Measurements from ENCODE around the gene RNF113B. TPM values are rescaled to one million over a fixed set of nuclear protein-coding genes. Genes with fewer than 3 reads are reported as not detected.

Gene RNF113B
- polyA plus RNA-seq, 1 donor (not counting 4 experiments of a cell fraction or from before 2014, with no cell fraction given): not detected

GRCh38 chr13:98156259-98156658 lies 20.8 kb downstream of the RNF113B start:
- dilution Hi-C loops (cut with MboI; ENCODE audit: extremely low pct_ligation_motif_present, low sequenced_read_pairs): no loop called here
- no peak for FAIRE-seq
- H3K79me2 ChIP-seq (ENCODE audit: control insufficient read depth, insufficient read depth, low read length): no peaks in the 10 kb centered on the region

DNA sequence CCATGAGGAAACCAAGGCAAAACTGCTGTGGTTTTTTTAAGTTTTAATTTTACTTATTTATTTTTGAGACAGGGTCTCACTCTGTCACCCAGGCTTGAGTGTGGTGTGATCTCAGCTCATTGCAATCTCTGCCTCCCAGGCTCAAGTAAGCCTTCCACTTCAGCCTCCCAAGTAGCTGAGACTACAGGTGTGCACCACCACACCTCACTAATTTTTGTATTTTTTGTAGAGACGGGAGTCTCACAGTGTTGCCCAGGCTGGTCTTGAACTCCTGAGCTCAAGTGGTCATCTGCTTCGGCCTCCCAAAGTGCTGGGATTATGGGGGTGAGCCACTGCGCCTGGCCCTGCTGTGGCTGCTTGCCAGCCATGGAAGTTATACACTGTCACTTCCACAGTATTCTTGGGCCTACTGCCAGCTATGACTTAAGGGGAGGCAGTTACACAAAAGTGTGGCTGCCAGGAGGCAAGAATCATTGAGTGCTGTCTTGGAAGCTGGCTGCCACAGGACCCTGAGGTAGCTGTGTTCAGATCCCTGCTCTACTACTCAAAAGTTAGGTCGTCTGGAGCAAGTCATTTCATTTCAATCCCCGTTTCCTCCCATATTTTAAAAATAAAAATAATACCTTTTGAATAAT lies 21.5 kb downstream of the RNF113B start:
- no peak overlapping the region for H3K9ac ChIP-seq (ENCODE audit: control insufficient read depth, extremely low read depth, insufficient read depth, low read length)
- H3K9me1 ChIP-seq (ENCODE audit: control insufficient read depth, extremely low read depth, insufficient read depth, low read length): no peaks in the 10 kb centered on the region
- no peaks in the 10 kb centered on the region for H4K20me1 ChIP-seq (ENCODE audit: control insufficient read depth, extremely low read depth, insufficient read depth, low read length)
- dilution Hi-C loops (cut with MboI; ENCODE audit: extremely low pct_ligation_motif_present, low sequenced_read_pairs): no loop called here
- no peaks in the 10 kb centered on the region for H3K36me3 ChIP-seq (ENCODE audit: control insufficient read depth in 2 of 2, extremely low read depth in 1 of 2, insufficient read depth in 2 of 2, low read length in 2 of 2)
- no peaks in the 10 kb centered on the region for H3K79me2 ChIP-seq (ENCODE audit: control insufficient read depth, insufficient read depth, low read length)
- no peak overlapping the region for H3K4me2 ChIP-seq (ENCODE audit: control insufficient read depth, extremely low read depth, insufficient read depth, low read depth, low read length)
- FAIRE-seq (no peak), DNase-seq (ENCODE audit: low read depth, low spot score) (no peak)
- no peaks in the 10 kb centered on the region for H3K9me3 ChIP-seq (ENCODE audit: control insufficient read depth, low read depth, low read length)
- H3K27me3 ChIP-seq (ENCODE audit: control insufficient read depth, extremely low read depth, insufficient read depth, low read length): no peaks in the 10 kb centered on the region
- TF ChIP-seq EZH2 (IDR thresholded peaks at IDR 0.05; ENCODE audit: low read length) (no peak), CTCF (optimal IDR thresholded peaks at IDR 0.05 in 1 of 3, IDR thresholded peaks at IDR 0.05 in 1 of 3, conservative IDR thresholded peaks at IDR 0.05 in 1 of 3; ENCODE audit: extremely low read depth in 1 of 3, insufficient read depth in 2 of 3, low read length in 3 of 3) (no peak)
- no peak overlapping the region for H2AFZ ChIP-seq (ENCODE audit: control insufficient read depth, low read length)
- H3K4me1 ChIP-seq (ENCODE audit: control insufficient read depth, extremely low read depth, insufficient read depth, low read length): no peaks in the 10 kb centered on the region
- no peak overlapping the region for H3K4me3 ChIP-seq (ENCODE audit: control insufficient read depth in 2 of 3, extremely low read depth in 1 of 3, insufficient read depth in 2 of 3, low read depth in 1 of 3, low read length in 3 of 3)
- no peak overlapping the region for H3K27ac ChIP-seq (ENCODE audit: control insufficient read depth, insufficient read depth, low read length)

More at GRCh38 chr13:98156259-98156658, 20.8 kb downstream of the RNF113B start:
- Histone ChIP-seq H3K9ac (ENCODE audit: control insufficient read depth, extremely low read depth, insufficient read depth, low read length) (no peak overlapping the region), H3K27ac (ENCODE audit: control insufficient read depth, insufficient read depth, low read length) (no peak overlapping the region), H3K36me3 (ENCODE audit: control insufficient read depth in 2 of 2, extremely low read depth in 1 of 2, insufficient read depth in 2 of 2, low read length in 2 of 2) (no peaks in the 10 kb centered on the region), H4K20me1 (ENCODE audit: control insufficient read depth, extremely low read depth, insufficient read depth, low read length) (no peaks in the 10 kb centered on the region), H2AFZ (ENCODE audit: control insufficient read depth, low read length) (no peak overlapping the region), H3K27me3 (ENCODE audit: control insufficient read depth, extremely low read depth, insufficient read depth, low read length) (no peaks in the 10 kb centered on the region), H3K9me1 (ENCODE audit: control insufficient read depth, extremely low read depth, insufficient read depth, low read length) (no peaks in the 10 kb centered on the region), H3K4me2 (ENCODE audit: control insufficient read depth, extremely low read depth, insufficient read depth, low read depth, low read length) (no peak overlapping the region), H3K9me3 (ENCODE audit: control insufficient read depth, low read depth, low read length) (no peaks in the 10 kb centered on the region), H3K4me1 (ENCODE audit: control insufficient read depth, extremely low read depth, insufficient read depth, low read length) (no peaks in the 10 kb centered on the region), H3K4me3 (ENCODE audit: control insufficient read depth in 2 of 3, extremely low read depth in 1 of 3, insufficient read depth in 2 of 3, low read depth in 1 of 3, low read length in 3 of 3) (no peak overlapping the region)
- DNase-seq (ENCODE audit: low read depth, low spot score): no peak
- TF ChIP-seq CTCF (optimal IDR thresholded peaks at IDR 0.05 in 1 of 3, IDR thresholded peaks at IDR 0.05 in 1 of 3, conservative IDR thresholded peaks at IDR 0.05 in 1 of 3; ENCODE audit: extremely low read depth in 1 of 3, insufficient read depth in 2 of 3, low read length in 3 of 3) (no peak), EZH2 (IDR thresholded peaks at IDR 0.05; ENCODE audit: low read length) (no peak)

All from keratinocyte (primary cell).